Measurements from ENCODE around the gene NUDT9.
A peak's percentile ranks its signal among the peaks of the same experiment; 100 is the strongest.
"Not testable (repeated sequence)": the region's sequence is repeated elsewhere in the genome, so short reads cannot be mapped to it uniquely, and the experiment has no call there.

Gene NUDT9, protein sequence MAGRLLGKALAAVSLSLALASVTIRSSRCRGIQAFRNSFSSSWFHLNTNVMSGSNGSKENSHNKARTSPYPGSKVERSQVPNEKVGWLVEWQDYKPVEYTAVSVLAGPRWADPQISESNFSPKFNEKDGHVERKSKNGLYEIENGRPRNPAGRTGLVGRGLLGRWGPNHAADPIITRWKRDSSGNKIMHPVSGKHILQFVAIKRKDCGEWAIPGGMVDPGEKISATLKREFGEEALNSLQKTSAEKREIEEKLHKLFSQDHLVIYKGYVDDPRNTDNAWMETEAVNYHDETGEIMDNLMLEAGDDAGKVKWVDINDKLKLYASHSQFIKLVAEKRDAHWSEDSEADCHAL
- total RNA-seq: 14.3 to 15.5 reads per million in 2 donors

DNA sequence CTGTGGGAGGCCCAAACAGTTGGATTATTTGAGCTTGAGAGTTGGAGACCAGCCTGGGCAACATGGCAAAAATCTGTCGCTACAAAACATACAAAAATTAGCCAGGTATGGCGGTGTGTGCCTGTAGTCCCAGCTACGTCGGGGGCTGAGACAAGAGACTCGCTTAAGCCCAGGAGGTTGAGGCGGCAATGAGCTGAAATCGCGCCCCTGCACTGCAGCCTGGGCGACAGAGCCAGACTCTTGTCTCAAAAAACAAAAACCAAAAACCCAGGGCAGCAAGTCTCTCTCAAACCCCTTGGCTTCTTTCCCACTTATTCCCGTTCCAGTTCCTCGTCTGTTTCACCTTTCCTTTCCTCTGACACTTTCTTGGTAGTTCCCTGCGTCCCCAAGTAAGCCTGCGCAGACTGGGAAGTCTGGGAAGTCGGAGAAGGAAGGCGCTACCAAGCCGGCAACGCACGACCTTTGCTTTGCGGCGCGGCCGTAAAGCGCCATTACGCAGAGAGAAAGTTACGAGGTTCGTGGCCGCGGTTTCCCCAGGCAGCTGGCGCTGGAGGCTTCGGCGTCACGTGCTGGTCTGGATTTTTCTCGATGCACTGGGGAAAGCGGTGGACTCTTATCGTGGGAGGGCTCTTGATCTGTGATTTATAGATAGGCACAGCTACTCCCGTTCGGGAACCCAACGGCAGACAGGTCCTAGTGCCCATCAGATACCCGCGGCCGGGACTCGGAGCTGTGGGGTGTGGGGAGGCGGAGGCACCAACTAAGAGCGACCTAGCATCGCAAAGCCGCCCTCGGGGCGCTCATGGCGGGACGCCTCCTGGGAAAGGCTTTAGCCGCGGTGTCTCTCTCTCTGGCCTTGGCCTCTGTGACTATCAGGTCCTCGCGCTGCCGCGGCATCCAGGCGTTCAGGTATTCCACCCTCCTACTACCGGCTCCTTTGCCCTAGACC is at the start of gene NUDT9:
Gene NUDT9 (plus strand): TSS at position 470 of the 949 bp plus-strand sequence. CDS start 333 bp downstream, at position 803.
- DNase-seq: peak; percentile 78

- DNase-seq: no peak
Observed at GRCh38 chr4:87375719-87376291, 46.6 kb upstream of the NUDT9 start.

DNA sequence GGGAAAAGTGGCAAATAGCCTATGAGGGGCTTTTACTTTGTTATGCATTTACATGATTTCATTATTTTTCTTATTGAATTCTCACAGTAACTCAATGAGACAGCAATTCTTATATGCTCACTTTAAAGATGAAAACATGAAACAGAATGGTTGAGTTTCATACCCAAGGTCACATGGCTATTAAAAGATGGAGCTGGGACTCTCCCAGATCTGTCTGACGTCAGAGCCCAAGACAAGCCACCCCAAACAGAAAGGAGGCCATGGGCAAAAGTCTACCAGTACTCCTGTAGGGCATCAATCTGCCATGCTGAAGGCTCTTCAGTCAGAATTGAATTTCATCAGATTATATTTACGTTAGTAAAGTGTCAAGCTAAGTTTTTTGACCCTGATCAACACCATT is 44.6 kb upstream of the NUDT9 start:
- DNase-seq: no peak

DNA sequence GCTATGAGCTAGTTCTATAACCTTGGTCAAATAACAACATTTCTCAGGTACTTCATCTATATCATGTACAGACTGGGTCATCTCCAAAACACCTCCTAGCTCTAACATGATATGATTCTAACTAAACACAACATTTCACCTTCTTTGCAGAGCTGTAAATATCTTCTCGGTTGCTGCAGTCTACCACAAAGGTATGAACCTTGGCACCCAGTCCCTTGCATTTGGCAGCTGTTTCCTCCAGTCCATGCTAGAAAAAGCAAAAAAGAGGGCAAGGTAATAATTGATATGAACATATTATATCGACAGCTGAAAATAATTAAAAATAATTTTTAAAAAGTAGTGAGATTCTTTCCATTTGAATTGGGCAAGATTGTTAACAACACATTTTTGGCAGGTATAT is 40.3 kb upstream of the NUDT9 start:
- DNase-seq: no peak

GRCh38 chr4:87382931-87383330 is 39.4 kb upstream of the NUDT9 start:
- DNase-seq: no peak

DNA sequence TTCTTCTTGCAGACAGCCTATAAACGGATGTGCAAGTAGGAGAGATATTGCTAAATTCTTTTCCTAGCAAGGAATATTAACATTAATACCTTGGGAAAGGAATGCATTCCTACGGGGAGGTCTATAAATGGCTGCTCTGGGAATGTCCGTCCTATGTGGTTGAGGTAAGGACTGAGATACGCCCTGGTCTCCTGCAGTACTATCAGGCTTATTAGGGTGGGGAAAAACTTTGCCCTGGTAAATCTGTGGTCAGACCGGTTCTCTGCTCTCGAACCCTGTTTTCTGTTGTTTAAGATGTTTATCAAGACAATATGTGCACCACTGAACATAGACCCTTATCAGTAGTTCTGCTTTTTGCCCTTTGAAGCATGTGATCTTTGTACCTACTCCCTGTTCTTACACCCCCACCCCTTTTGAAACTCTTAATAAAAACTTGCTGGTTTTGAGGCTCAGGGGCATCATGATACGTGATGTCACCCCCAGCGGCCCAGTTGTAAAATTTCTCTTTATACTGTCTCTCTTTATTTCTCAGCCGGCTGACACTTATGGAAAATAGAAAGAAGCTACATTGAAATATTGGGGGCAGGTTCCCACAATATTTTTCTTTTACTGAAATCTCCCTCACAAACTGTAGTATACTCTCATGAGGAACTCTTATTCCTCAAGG is 37.8 kb upstream of the NUDT9 start:
- not testable (repeated sequence) for DNase-seq

DNA sequence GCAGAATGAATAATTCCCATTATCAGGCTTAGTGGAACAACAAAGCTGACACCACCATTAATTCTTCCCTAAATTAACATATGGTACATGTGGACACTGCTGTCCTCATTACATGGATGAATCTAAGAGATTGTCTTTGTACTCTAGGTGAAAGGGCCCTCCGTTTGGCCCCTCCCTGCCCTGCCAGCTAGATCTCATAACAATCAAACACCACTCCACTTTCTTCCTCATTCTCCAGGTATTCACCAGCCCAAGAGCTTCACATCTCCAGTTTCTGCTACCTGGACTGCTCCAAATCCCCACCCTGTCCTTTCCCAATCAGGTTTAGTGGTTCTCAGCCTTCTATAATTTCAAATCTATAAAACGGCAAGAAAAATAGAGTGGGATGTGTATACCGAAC is 35.1 kb upstream of the NUDT9 start:
- no peak for DNase-seq

DNA sequence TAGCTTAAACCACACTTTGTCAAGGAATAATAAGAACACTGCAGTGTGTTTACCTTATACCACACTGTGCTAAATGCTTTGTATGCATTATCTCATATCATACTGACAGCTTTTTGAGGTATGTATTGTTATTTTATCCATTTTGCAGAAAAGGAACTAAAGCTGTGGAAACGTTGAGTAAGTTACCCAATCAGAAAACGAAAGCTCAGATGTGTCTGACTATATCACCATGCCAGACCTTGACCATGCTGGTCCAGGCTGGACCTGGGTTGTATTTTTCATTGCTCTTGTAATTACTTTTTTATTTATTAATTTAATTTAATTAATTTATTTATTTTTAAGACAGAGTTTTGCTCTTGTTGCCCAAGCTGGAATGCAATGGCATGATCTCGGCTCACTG is 33.5 kb upstream of the NUDT9 start:
- DNase-seq: no peak

DNA sequence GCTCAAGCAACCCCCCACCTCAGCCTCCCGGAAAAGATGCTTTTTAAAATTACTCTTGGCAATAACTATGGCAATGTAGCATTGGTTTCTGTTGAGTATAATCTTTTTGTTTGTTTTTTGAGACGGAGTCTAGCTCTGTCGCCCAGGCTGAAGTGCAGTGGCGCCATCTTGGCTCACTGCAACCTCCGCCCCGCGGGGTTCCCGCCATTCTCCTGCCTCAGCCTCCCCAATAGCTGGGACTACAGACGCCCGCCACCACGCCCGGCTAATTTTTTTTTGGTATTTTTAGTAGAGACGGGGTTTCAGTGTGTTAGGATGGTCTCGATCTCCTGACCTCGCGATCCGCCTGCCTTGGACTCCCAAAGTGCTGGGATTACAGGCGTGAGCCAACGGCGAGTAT is 32.3 kb upstream of the NUDT9 start:
- DNase-seq: not testable (repeated sequence)

DNA sequence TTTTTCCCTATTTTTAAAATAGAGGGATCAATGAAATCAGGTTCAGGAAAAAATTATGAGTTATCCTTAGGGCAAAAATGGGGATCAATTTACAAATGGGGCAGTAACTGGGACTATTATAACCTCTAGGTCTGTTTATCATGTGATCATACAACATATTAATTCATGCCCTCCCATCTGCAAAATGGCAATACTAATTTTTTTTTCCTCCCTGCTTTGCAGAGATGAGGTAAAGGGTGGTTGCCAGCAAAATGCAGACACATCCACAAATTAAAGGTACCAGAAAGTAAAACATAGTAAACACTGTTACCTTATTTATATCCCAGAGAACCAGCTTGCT is 31.9 kb upstream of the NUDT9 start:
- no peak for DNase-seq

DNA sequence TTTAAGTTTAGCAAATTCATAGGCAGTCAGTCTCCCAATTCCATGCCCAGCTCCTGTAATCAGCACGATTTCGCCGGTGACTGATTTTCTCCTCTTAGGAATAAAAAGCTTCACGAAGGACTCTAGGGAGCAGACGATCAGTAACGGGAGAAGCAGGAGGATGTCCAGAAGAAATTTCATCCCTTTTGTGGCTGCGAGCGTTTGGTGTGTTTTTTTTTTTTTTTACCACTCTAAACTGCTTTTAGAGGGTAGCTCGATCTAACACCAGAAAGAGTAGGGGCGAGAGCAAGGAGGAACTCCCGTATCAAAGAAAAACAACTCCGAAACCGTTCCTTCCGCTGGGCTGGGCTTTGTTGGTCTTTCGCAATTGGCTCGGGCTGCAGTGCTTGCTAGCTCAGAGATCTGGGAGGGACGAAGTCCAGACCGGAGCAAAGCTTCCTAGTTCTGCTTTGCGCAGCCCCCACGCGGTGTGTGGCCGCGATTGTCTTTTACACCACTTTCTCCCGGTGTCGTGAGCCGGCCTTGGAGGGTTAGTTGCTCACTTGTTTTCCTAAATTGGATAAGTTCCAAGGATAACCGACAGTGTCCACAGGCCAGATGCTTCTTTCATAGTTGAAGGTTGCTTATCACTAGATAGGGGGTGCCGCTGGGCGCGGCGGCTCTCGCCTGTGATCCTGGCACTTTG is 31.3 kb upstream of the NUDT9 start, which contains the start of gene HSD17B11:
Gene HSD17B11 (minus strand): TSS at position 298 of the 685 bp plus-strand sequence. CDS start 118 bp downstream, at position 180.
- DNase-seq: peak; percentile 31

GRCh38 chr4:87391576-87392054 is 30.8 kb upstream of the NUDT9 start:
- DNase-seq: no peak

DNA sequence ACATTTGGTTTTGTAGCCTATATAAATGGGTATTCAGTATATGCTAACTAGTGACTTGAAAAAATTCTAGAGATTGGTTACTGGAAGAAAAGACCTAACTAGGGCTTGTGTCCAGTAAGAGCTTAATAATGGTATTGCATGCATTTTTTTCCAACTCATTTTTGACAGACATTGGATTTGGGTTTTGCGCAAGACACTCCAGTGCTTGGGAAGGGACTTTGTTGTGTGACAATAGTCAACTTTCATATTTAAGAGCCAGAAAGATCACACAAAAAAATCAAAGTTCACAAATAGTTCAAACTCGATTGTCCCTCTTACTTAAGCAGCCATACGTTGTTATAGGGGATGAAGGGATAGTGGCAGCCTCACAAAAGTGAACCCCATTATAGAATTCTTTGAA is 30.2 kb upstream of the NUDT9 start:
- DNase-seq: no peak

- not testable (repeated sequence) for DNase-seq
Observed at GRCh38 chr4:87395073-87395472, 27.3 kb upstream of the NUDT9 start.

- peak; percentile 16 for DNase-seq
Observed at GRCh38 chr4:87395851-87396250, 26.5 kb upstream of the NUDT9 start.

DNA sequence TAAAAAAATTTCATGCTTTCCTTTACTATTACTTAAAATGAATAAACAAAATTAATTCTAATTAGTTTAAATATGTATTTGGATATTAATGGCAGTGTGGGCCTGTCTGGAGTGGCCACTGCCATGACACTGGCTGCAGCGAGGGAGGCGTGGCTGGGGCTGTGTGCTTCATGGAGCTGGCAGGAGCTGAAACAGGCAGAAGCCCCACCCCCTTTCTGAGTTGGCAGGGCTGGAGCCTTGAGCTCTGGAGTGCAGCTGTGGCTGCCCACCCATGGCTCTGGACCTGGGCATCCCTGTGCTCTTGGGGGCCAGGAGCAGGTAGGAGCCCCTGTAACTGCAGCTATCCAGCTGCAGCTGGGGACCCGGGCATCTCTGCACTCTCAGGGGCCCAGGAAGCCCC is 23.2 kb upstream of the NUDT9 start:
- no peak for DNase-seq

- no peak for DNase-seq
Observed at GRCh38 chr4:87399954-87400353, 22.4 kb upstream of the NUDT9 start.

GRCh38 chr4:87403732-87404131 is 18.6 kb upstream of the NUDT9 start:
- not testable (repeated sequence) for DNase-seq

DNA sequence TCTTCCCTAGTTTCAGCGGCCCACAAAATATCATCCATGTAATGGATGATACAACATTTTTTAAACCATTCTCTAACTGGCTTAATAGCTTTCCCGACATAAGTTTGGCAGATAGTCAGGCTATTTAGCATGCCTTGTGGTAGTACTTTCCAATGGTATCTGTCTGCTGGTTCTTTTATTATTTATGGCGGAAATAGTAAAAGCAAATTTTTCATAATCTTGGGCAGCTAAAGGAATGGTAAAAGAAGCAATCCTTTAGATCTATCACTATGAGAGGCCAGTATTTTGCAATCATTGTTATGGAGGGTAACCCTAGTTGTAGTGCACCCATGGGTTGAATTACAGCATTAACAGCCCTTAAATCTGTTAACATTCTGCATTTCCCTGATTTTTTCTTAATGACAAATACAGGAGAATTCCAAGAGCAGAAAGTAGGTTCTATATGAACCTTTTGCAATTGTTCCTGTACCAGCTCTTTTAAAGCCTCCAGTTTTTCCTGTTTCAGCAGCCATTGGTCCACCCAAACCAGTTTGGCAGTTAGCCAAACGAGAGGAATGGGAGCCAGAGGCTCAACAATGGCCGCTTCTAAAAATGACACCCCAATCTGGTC is 17.1 kb upstream of the NUDT9 start:
- no peak for DNase-seq

DNA sequence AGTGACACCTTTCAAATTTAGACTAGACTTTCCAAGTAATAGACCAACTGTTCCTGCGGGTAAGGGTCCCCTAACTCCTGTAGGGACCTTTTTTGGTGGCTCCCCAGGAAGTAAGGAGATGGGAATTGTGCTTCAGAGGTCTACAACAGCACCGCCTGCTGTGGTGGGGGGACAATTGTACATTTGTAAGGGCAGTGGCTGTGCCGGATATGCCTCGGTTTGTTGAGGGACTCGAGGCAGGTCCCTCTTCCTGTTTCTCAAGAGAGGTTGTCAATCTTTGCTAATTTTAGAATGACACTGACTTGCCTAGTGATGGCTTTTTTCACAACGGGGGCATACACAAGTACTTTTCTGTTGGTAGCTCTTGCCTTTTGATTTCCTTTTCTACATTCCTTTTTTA is 15.9 kb upstream of the NUDT9 start:
- no peak for DNase-seq

DNA sequence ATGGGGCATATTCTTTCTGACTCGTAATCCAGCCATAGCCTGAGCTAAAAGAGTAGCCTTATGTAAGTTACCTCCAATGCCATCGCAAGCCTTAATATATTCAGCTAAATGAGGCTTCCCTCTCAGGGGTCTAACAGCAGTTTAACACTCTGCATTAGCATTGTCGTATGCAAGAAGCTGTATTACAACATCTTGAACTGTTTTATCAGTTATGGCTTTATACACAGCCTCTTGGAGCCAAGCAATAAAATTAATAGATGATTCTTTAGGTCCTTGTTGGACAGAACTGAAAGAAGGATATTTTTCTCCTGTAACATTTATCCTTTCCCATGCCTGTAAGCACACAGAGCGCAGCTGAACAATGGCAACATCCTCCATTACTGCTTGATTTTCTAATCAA is 15.5 kb upstream of the NUDT9 start:
- not testable (repeated sequence) for DNase-seq
